Measurements from ENCODE around the gene RPS6KA6. TPM values are rescaled to one million over a fixed set of nuclear protein-coding genes. Genes with fewer than 3 reads are reported as not detected.
"Not testable (repeated sequence)": the region's sequence is repeated elsewhere in the genome, so short reads cannot be mapped to it uniquely, and the experiment has no call there.

Gene RPS6KA6
- total and polyA plus RNA-seq, 4 experiments from 2014 or later: 0.39 to 0.55 TPM; not detected in 2

GRCh38 chrX:84079479-84080197 lies 108.4 kb downstream of the RPS6KA6 start:
- H3K36me3 Mint-ChIP-seq; H3K27me3 ChIP-seq (ENCODE audit: insufficient read depth, low read length); H3K9me3 ChIP-seq (ENCODE audit: control insufficient read depth in 1 of 2, low read length in 2 of 2); H3K4me1 Mint-ChIP-seq; H3K27ac ChIP-seq (ENCODE audit: low read depth, low read length); H3K4me1 ChIP-seq (ENCODE audit: insufficient read depth, low read length); H3K27me3 Mint-ChIP-seq; H3K4me3 ChIP-seq (ENCODE audit: low read length in 2 of 2); CTCF ChIA-PET (ENCODE audit: partially characterized antibody); POLR2A ChIA-PET (ENCODE audit: partially characterized antibody); intact Hi-C loops (cut with micrococcal nuclease); H3K36me3 ChIP-seq (ENCODE audit: insufficient read depth, low read length); H3K27ac Mint-ChIP-seq; H3K4me3 Mint-ChIP-seq: not testable (repeated sequence)
- DNase-seq: peak in 1 of 5 donors; percentile 37
- peaks cover 0 to 15% (median 2%) of the 10 kb centered on the region in 8 donors for H3K9me3 Mint-ChIP-seq

GRCh38 chrX:84078991-84079390 lies 109.0 kb downstream of the RPS6KA6 start:
- H3K4me3 Mint-ChIP-seq: no peak overlapping the region
- intact Hi-C loops (cut with micrococcal nuclease): no loop called here
- H3K27me3 Mint-ChIP-seq: no peaks in the 10 kb centered on the region
- ChIA-PET POLR2A (ENCODE audit: partially characterized antibody) (no interaction called here), CTCF (ENCODE audit: partially characterized antibody) (no interaction called here)
- H3K9me3 Mint-ChIP-seq: peaks cover 0 to 12% (median under 1%) of the 10 kb centered on the region in 8 donors
- Histone ChIP-seq H3K36me3 (ENCODE audit: insufficient read depth, low read length) (no peaks in the 10 kb centered on the region), H3K27me3 (ENCODE audit: insufficient read depth, low read length) (no peaks in the 10 kb centered on the region), H3K4me3 (ENCODE audit: low read length in 2 of 2) (no peak overlapping the region), H3K9me3 (ENCODE audit: control insufficient read depth in 1 of 2, low read length in 2 of 2) (no peaks in the 10 kb centered on the region), H3K27ac (ENCODE audit: low read depth, low read length) (no peak overlapping the region), H3K4me1 (ENCODE audit: insufficient read depth, low read length) (no peaks in the 10 kb centered on the region)
- no peak overlapping the region for H3K27ac Mint-ChIP-seq
- no peak for DNase-seq
- H3K36me3 Mint-ChIP-seq: no peaks in the 10 kb centered on the region
- H3K4me1 Mint-ChIP-seq: no peaks in the 10 kb centered on the region

GRCh38 chrX:84064814-84065213 lies 123.2 kb downstream of the RPS6KA6 start:
- Histone ChIP-seq H3K36me3 (ENCODE audit: insufficient read depth, low read length) (no peaks in the 10 kb centered on the region), H3K4me1 (ENCODE audit: insufficient read depth, low read length) (no peaks in the 10 kb centered on the region), H3K9me3 (ENCODE audit: control insufficient read depth in 1 of 2, low read length in 2 of 2) (no peaks in the 10 kb centered on the region), H3K27me3 (ENCODE audit: insufficient read depth, low read length) (no peaks in the 10 kb centered on the region), H3K4me3 (ENCODE audit: low read length in 2 of 2) (no peak overlapping the region), H3K27ac (ENCODE audit: low read depth, low read length) (no peak overlapping the region)
- ChIA-PET POLR2A (ENCODE audit: partially characterized antibody) (no interaction called here), CTCF (ENCODE audit: partially characterized antibody) (no interaction called here)
- Mint-ChIP-seq H3K4me3 (no peak overlapping the region), H3K9me3 (peaks cover 0 to 2% (median under 1%) of the 10 kb centered on the region in 8 donors), H3K27me3 (no peaks in the 10 kb centered on the region), H3K36me3 (no peaks in the 10 kb centered on the region), H3K27ac (no peak overlapping the region), H3K4me1 (no peaks in the 10 kb centered on the region)
- DNase-seq: no peak
- intact Hi-C loops (cut with micrococcal nuclease): no loop called here

GRCh38 chrX:84064164-84064563 lies 123.8 kb downstream of the RPS6KA6 start:
- no peak overlapping the region for H3K4me3 Mint-ChIP-seq
- H3K36me3 Mint-ChIP-seq: no peaks in the 10 kb centered on the region
- no peak overlapping the region for H3K4me3 ChIP-seq (ENCODE audit: low read length in 2 of 2)
- POLR2A ChIA-PET (ENCODE audit: partially characterized antibody): no interaction called here
- H3K27ac ChIP-seq (ENCODE audit: low read depth, low read length): no peak overlapping the region
- H3K9me3 Mint-ChIP-seq: peaks cover 0 to 2% (median under 1%) of the 10 kb centered on the region in 8 donors
- no peaks in the 10 kb centered on the region for H3K4me1 Mint-ChIP-seq
- H3K27me3 Mint-ChIP-seq: no peaks in the 10 kb centered on the region
- H3K36me3 ChIP-seq (ENCODE audit: insufficient read depth, low read length): no peaks in the 10 kb centered on the region
- no peaks in the 10 kb centered on the region for H3K4me1 ChIP-seq (ENCODE audit: insufficient read depth, low read length)
- no peak overlapping the region for H3K27ac Mint-ChIP-seq
- CTCF ChIA-PET (ENCODE audit: partially characterized antibody): no interaction called here
- no peaks in the 10 kb centered on the region for H3K9me3 ChIP-seq (ENCODE audit: control insufficient read depth in 1 of 2, low read length in 2 of 2)
- no peak for DNase-seq
- no peaks in the 10 kb centered on the region for H3K27me3 ChIP-seq (ENCODE audit: insufficient read depth, low read length)
- intact Hi-C loops (cut with micrococcal nuclease): no loop called here

- Mint-ChIP-seq H3K4me3 (no peak overlapping the region), H3K27ac (no peak overlapping the region), H3K9me3 (no peaks in the 10 kb centered on the region), H3K27me3 (no peaks in the 10 kb centered on the region), H3K36me3 (no peaks in the 10 kb centered on the region), H3K4me1 (no peaks in the 10 kb centered on the region)
- H3K9me3 ChIP-seq (ENCODE audit: control insufficient read depth in 1 of 2, low read length in 2 of 2): no peaks in the 10 kb centered on the region
- intact Hi-C loops (cut with micrococcal nuclease): no loop called here
- no peaks in the 10 kb centered on the region for H3K36me3 ChIP-seq (ENCODE audit: insufficient read depth, low read length)
- no peaks in the 10 kb centered on the region for H3K27me3 ChIP-seq (ENCODE audit: insufficient read depth, low read length)
- no peak overlapping the region for H3K27ac ChIP-seq (ENCODE audit: low read depth, low read length)
- ChIA-PET CTCF (ENCODE audit: partially characterized antibody) (no interaction called here), POLR2A (ENCODE audit: partially characterized antibody) (no interaction called here)
- H3K4me3 ChIP-seq (ENCODE audit: low read length in 2 of 2): no peak overlapping the region
- H3K4me1 ChIP-seq (ENCODE audit: insufficient read depth, low read length): no peaks in the 10 kb centered on the region
- no peak for DNase-seq
Observed at GRCh38 chrX:84047339-84047738, 140.7 kb downstream of the RPS6KA6 start.

GRCh38 chrX:84046403-84046984 lies 141.5 kb downstream of the RPS6KA6 start:
- H3K9me3 Mint-ChIP-seq: no peaks in the 10 kb centered on the region
- Histone ChIP-seq H3K9me3 (ENCODE audit: control insufficient read depth in 1 of 2, low read length in 2 of 2) (no peaks in the 10 kb centered on the region), H3K27me3 (ENCODE audit: insufficient read depth, low read length) (no peaks in the 10 kb centered on the region), H3K4me3 (ENCODE audit: low read length in 2 of 2) (no peak overlapping the region), H3K36me3 (ENCODE audit: insufficient read depth, low read length) (no peaks in the 10 kb centered on the region), H3K27ac (ENCODE audit: low read depth, low read length) (no peak overlapping the region), H3K4me1 (ENCODE audit: insufficient read depth, low read length) (no peaks in the 10 kb centered on the region)
- peak in 4 of 5 donors; percentile 5 to 25 (median 15) for DNase-seq
- no peak overlapping the region for H3K27ac Mint-ChIP-seq
- ChIA-PET POLR2A (ENCODE audit: partially characterized antibody) (no interaction called here), CTCF (ENCODE audit: partially characterized antibody) (no interaction called here)
- H3K4me1 Mint-ChIP-seq: no peaks in the 10 kb centered on the region
- intact Hi-C loops (cut with micrococcal nuclease): no loop called here
- no peaks in the 10 kb centered on the region for H3K27me3 Mint-ChIP-seq
- no peaks in the 10 kb centered on the region for H3K36me3 Mint-ChIP-seq
- no peak overlapping the region for H3K4me3 Mint-ChIP-seq

GRCh38 chrX:84044051-84044450 lies 143.9 kb downstream of the RPS6KA6 start:
- intact Hi-C loops (cut with micrococcal nuclease): no loop called here
- POLR2A ChIA-PET (ENCODE audit: partially characterized antibody): no interaction called here

More at GRCh38 chrX:84044051-84044450, 143.9 kb downstream of the RPS6KA6 start:
- Histone ChIP-seq H3K4me1 (ENCODE audit: insufficient read depth, low read length) (no peaks in the 10 kb centered on the region), H3K27me3 (ENCODE audit: insufficient read depth, low read length) (no peaks in the 10 kb centered on the region), H3K9me3 (ENCODE audit: control insufficient read depth in 1 of 2, low read length in 2 of 2) (no peaks in the 10 kb centered on the region), H3K4me3 (ENCODE audit: low read length in 2 of 2) (no peak overlapping the region), H3K27ac (ENCODE audit: low read depth, low read length) (no peak overlapping the region), H3K36me3 (ENCODE audit: insufficient read depth, low read length) (no peaks in the 10 kb centered on the region)
- Mint-ChIP-seq H3K36me3 (no peaks in the 10 kb centered on the region), H3K9me3 (peaks cover 0 to 4% (median 0%) of the 10 kb centered on the region in 8 donors), H3K4me1 (no peaks in the 10 kb centered on the region), H3K27ac (no peak overlapping the region), H3K27me3 (no peaks in the 10 kb centered on the region), H3K4me3 (no peak overlapping the region)
- CTCF ChIA-PET (ENCODE audit: partially characterized antibody): no interaction called here
- DNase-seq: no peak

Data from CD4-positive, alpha-beta memory T cell (primary cell).